Activated gamma-delta T cell treated with anti-CD3 and anti-CD28 coated beads, Interleukin-2, amount 50 U/mL, for 16 hours (primary cell): ENCODE data around the gene ADGRD1.
"Not testable (repeated sequence)": the region's sequence is repeated elsewhere in the genome, so short reads cannot be mapped to it uniquely, and the experiment has no call there.

ENCODE experiments used
- DNase-seq: peaks from one replicate; pipeline ENCODE4 v3.0.0-alpha.2; 2020; ENCODE audit warnings: low read depth

The ADGRD1 gene

DNA sequence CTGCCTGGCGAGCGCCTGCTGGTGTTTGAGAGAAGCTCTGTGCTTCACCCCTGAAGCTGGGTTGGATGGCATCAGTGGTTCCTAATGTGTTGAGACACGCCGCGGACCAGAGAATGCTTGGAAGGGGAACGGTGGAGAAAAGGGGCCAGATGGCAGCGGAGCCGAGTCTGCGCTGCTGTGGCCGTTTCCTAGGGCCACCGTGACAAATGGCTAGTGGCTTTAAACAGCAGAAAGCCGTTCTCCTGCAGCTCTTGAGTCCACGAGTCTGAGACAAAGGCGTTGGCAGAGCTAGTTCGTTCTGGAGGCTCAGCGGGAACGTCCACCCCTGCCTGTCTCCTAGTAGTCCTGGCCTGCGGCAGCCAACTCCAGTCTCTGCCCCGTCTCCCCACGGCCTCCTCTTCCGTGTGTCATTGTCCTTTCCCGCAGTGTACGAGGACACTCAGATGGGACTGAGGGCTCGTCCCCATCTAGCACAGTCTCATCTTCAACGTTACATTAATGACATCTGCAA is 103.6 kb downstream of the ADGRD1 start:
- no peak for DNase-seq

DNA sequence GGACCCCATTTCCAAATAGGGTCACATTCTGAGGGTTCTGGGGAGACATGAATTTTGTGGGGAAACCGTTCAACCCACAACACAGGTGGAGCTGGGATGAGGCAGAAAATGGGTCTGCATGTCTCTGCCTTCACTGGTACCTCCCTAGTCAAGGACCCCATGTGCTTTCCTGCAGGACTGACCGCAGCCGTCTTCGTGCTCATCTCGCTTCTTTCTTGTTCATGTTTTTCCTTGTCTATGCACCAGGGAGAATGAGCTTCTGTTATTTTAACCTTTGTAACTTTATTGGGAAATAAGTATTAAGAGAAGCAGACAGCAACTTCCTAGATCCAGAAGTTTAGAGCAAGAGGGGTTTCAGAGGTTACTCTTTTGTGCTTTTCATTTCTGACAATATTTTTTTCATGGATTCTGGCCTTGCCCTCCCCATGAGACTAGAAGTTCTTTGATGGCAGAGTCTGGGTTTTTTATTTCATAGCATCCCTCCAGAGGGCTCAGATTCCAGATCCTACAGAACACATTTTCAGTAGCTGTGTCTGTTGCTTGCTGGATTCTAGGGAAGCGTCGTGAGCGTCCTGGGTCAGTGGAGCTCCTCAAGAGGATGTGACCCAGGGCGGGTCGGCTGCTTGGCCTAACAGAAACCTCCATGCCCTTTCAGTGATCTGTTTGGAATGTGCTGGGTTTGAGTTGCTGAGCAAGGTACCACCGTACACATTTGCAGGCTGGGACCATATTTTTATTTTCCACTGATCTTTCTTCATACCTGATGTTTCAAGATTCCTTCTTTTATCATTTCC is 104.2 kb downstream of the ADGRD1 start:
- DNase-seq, result no peak

DNA sequence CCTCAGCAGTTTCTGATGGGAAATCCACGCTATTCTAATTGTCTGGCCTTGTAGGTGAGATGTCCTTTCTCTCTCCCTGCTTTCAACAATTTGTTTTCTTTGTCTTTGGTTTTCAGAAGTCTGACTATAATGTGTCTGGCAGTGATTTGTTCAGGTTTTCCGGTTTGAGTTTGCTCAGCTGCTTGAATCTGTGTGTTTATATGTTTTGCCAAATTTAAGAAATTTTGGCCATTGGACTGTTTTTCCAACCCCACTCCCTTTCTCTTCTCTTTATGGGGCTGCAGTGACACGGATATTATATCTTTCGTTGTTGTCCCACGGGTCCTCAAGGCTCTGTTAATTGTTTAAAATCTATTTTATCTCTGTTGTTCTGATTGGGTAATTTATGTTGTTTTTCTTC is 105.0 kb downstream of the ADGRD1 start:
- no peak for DNase-seq

DNA sequence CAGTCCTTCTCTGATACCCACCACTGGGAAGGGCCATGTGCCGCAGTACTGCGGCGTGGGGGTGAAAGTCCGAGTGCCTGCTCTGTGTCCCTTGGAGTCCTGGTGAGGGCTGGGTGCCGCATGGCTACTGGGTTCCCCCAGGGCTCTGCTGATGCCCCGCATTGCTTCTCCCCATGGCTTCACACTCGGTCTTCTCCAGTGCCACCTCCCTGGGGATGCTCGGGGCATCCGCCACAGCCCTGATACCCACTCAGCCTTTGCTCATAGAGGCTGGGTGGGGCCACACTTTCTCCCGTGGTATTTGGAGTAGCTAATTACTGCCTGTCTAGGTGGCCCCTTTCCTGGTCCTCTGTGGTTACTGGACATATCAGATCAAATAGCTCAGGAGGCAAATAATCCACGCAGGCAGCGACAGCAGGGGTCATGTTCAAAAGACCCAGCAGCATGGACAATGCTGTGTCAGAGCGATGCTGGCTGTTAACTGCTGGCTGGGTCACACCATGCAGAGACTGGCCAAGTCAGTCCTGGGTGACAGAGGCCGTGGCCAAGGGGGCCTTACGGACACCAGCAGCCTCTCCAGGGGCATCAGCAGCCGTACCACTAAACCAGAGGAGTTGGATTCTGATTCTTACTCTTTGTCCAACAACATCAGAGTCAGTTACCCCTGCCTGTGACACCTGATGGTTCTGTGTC is 106.5 kb downstream of the ADGRD1 start:
- no peak for DNase-seq

DNA sequence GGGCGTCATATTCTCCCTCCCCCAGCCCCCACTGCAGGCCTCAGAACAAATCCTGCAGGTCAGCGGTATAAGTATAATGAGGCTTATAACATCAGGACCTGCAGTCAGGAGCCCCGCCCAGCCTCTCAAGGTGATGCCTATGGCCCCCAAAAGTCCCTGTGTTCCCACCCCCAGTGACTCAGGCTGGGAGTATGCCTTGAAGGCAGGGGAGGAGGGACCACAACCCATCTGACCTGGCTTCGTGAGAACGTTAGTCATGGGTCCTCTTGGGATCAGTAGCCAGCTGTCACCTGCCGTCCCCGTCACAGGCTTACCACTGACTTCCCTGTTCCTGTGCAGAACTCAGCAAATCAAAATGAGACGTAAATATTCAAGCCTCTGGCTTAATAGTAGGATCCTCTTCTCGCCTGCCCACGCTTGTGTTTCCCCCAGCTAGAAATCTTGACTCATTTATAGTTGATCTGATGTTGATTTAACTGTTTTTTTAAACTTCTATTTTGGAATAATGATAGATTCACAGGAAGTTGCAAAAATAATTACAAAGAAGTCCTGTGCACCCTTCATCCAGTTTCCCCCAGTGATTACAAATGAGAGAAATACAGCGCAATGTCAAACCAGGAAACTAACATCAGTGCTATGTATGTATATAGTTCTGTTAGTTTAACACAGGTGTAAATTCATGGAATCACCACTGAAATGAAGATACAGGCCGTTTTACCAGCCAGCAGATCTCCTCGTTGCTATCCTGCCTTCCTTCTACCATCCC is 107.5 kb downstream of the ADGRD1 start:
- no peak for DNase-seq

DNA sequence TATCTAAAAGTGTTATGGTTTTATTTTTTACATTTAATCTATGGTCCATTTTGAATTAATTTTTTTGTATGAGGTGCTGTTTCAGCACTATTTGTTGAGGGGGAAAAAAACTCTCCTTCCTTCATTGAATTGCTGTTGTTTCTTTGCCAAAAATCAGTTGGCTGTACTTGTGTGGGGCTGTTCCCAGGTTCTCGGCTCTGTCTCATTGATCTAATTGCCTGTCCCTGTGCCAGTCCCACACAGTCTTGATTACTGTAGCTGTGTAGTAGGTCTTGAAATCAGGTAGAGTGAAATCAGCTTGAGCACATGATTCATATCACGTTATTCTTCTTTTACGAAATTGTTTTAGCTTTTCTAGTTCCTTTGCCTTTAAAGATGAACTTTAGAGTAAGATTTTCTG is 109.7 kb downstream of the ADGRD1 start:
- no peak for DNase-seq

DNA sequence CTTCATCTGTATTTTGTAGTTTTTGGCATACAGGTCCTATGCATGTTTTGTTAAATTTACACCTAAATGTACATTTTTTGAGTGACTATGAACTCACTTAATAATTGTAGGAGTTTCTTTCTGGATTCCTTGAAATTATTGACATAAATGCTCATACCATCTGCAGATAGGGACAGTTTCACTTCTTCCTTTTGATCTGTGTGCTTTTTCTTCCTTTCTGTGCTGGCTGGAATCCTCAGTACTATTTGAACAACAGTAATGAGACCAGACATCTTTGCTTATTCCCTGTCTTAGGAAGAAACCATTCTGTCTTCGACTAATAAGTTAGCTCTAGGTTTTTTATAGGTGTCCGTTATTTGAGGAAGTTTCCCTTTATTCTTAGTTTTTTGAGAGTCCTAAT is 110.3 kb downstream of the ADGRD1 start:
- DNase-seq, result no peak

DNA sequence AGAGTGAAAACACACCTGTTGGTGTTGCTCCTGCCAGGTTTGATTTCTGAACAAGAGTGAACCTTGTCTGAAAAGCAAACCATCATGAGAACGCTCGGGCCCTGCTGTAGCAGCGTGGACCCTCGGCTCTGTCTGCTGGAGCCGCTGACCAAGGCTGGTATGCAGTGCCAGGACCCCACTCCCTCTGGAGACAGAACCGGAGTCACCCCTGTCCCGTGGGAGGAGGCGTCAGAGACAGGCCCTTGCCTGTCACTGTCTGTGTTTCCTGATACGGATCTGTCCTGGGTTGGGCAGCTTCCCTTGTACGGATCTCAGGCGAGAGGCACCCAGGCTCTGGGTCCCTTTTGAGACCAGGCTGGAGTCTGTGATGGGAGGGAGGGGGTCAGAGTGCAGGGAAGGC is 111.6 kb downstream of the ADGRD1 start:
- DNase-seq, result no peak

DNA sequence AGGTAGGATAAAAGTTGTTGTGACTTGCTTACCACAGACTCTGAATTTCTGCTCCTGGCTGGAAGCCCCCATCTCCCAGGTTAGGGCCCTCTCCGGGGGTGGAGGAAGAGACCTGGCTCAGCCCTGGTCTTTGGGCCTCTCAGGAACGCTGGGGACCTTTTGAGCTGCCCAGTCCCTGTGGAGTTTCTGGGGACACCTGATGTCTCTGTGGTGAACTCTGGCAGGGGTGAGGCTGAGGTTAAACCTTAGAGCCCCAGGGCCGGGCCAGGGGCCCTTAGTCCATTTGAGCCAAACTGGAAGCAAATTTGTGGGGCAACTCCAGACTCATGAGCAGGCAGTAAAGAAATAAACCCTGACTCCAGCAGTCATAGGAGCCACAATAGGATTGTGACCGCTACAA is 112.1 kb downstream of the ADGRD1 start:
- no peak for DNase-seq

DNA sequence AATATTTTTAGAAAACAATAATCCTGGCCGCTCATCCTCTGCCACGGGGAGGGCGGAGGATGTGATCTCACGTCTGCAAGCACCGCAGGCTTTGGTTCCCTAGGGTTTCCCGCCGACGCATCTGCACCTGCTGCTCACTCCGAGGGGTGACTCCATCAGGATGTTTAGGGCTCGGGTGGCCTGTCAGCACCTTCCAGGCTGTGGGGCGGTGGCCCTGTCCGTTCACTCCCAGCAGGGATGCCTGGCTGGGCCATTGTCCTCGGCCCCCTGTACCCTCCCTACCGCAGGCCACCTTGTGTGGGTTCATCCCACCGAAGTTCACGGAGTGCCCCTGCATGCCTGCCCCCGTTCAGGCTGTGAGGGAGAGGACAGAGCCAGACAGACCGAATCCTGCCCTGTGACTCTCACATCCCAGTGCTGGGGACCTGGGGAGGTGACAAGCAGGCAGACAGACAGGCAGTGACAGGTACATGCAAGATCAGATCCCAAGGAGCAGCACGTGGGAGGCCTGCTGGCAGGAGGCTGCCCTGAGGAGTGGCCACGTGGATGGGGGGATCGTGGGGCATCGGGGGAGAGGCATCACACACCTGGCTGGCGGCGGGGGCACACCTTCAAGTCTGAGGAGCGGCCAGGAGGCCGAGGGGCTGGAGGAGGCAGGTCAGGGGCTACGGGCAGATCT is 112.6 kb downstream of the ADGRD1 start:
- no peak for DNase-seq

DNA sequence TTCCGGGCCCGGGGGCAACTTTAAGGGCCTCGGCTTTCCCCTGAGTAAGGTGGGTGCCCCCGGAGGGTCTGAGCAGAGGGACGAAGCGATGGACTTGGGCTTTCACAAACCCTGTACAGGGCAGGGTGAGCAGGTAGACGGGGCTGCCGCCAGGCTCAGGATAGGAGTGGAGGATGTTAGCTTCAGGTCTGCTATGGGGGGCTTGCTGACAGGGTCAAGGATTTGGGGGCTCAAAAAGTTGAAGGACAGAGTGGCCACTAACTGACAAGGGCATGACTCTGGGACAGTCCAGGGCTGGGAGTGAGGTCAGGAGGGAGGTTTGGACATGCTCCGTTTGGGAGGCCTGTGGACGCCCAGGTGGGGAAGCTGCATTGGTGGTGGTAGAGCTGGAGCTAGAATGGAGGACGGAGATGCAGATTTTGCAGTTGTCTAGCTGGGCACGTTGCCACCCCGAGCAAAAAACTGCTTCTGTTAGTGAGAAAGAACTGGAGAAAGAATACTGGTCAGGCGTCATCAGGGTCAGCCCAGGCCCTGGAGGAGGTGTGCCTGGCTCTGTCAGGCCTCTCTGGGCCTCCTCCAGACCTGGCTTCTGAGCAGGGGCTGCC is 113.3 kb downstream of the ADGRD1 start:
- DNase-seq, result no peak

DNA sequence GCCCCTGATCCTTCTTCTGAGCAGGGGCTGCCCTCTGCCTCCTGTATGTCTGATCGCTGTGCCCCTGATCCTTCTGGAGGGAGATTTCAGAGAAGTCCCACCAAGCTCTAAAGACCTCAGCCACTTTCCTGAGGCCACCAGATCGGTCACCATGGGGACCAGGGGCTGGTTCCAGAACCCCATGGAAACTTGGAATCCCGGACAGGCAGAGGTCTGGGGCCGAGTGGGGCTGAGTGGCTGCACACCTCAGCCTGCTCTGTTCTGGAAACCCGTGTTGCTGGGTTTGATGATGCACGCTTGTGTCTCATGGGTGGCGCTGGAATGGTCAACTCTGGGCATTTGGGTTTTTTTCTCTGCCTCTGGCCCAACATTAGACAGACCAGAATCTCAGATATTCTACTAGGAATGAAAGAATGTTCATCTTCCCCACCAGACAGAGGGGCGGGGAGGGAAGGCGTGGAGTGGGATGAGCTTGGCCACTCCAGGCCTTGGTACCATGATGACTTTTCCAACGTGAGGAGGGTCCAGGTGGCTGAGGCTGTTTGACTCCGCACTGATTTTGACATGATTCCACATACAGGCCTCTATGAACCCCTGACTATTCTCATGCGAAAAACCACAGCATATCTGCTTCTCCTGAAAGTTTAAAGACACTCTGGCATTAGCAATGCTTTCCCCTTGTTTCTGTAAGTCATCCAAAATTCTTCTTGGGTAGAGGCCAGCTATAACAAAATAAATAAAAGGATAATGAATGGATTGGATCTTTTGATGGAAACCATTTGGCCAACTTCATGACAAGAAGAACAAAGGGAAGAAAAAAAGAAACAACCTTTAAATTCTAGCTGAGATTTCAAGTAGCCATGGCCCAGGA is 114.5 kb downstream of the ADGRD1 start:
- DNase-seq, result no peak

DNA sequence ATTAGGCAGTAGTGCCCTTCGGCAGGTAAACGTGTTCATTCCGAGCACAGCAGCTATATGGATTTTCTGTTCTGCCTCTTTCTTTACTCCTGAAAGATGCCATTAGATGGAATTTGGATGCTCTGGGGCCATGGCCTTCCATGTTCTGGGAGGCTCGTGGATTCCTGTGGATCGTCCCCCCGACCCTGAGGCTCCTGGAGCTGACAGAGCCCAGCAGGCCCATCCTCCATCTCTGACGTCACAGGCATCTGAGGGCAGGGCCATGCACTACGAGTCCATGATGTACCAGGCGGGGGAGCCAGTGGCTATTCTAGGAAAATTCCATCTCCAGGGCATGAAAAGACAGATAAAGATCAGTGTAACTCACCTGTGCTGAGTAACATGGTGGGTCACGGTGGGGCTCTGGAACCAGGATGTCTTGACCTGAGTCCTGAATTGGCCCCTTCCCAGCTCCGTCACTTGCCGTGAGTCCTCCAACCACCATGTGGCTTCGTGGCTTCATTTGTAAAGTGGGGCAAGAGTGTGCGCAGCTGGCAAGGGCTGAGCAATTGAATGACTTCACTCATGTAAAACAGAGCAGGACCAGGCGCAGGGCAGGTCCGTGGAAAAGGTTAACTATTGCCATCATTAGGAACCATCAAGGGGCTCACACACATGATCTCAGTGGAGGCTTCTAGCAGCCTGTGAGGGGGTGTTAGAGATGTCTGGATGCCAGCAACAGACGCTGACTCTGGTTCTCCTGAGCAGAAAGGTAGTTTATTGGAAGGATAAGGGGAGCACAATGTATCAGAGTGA is 115.4 kb downstream of the ADGRD1 start:
- not testable (repeated sequence) for DNase-seq

DNA sequence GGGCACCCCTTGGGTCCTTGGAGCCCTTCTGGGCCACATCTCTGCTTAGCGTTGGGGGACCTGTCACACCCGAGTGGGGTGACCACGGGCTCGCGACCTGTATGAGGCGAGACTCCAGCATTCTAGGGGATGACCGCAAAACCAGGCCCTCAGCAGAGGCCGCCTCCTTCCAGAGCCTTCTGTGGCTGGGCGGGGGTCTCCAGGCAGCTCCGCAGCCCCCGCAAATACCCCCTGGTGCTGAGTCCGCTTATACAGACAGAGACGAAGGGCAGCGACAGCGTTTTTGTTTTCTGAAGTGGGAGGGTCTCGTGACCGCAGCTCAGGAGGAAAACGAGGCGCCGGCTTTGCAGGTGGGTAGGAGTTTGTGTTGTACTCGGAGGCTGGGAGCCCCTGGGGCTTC is 116.4 kb downstream of the ADGRD1 start:
- not testable (repeated sequence) for DNase-seq

DNA sequence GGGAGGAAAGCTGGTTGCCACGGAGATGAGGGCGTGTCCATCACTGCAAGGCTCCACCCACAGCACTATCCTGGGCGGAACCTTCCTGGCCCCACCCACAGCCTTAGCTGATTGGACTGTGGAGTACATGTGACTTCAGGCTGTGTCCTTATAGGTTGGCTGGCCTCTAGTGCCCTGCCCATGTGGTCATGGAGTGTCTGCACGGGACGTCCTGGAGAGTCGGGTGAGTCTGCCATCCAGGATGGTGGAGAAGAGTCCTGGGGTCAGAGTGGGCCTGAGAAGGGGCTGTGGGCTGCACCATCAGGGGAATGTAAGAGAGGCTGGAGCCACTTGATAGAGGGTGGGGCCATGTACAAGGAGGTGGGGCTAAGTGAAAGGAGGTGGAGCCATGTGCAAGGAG is 117.0 kb downstream of the ADGRD1 start:
- not testable (repeated sequence) for DNase-seq

DNA sequence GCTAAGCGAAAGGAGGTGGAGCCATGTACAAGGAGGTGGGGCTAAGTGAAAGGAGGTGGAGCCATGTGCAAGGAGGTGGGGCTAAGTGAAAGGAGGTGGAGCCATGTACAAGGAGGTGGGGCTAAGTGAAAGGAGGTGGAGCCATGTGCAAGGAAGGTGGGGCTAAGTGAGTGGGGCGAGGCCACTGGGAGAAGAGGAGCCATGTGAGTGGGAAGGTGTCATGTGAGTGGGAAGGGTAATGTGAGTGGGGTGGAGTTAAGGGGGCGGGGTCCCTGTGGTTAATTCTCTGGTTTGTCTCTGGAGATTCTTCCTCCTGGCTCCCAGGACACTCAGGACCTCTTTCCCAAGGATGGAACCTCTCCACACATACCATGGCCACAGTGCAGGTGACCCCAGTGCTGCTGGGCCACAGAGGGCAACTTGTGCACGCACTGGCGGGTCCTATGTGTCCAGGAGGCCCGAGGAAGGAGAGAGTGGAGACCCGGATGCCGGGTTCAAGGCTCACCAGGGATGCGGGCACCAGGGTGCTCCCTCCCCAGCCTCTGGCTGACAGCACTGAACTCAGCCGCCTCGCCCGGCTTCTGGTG is 117.6 kb downstream of the ADGRD1 start:
- DNase-seq, result not testable (repeated sequence)

DNA sequence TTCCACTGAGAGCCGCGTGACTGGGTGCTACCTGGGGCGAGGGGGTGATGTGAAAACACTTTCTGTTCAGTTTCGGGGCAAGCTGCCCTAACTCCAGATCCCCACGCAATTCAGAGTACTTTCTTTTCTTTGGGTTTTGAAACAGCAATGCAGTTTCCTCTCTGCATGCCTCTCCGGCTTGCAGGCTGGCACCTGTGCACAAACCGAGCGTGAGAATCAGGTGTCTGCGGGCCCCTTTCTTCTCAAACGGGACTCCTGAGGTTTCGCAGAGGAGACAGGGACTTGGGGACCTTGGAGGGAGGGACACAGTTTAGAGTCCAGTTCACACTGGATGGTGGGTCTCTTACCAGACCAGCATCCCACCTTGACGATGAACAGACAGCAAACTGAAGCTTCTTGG is 118.2 kb downstream of the ADGRD1 start:
- not testable (repeated sequence) for DNase-seq

DNA sequence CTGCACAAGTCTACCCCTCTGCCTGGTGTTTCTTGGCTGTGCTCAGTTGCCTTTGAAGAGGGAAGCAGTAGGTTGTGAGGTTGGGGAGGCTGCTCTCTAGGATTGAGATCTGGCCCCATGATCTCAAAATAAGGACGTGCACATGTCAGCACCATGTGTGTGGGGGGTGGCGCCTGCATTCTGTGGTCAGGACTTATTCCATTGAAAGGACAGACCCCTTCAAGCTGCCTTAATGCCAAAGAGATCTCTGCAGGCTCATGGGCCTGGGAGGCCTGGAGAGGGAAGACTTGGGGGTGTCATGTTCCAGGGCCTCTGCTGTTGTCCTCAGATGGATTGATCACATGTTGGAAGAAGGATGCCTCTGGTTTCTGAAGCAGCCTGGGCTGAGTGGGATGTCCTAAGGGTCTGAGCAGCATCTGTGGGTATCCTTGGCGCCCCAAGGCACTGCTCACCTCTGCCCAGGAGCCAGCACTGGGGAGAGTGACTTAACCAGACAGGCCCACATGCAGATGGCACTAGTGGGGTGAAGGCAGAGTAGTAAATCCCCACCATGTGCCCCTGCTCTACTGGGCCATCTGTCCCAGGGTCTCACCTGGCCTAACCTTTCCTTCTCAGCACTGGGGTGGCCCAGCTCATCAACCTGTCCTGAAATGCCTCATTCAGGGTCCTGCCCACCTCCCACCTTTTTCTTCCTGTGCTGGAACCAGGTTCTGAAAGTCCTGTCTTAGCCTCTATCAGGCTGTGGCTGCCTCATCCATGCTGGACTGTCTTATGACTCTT is 118.9 kb downstream of the ADGRD1 start:
- no peak for DNase-seq
